GM19372 (cell line): Measurements from ENCODE around the gene CLEC11A.
A peak's percentile ranks its signal among the peaks of the same experiment; 100 is the strongest.

Source experiments
- ATAC-seq: cut with Tn5 transposase; IDR thresholded peaks from one replicate; pipeline ENCODE4 v1.9.1; 2021; ENCODE audit warnings: mild to moderate bottlenecking, low read depth, moderate library complexity; ENCODE audit not compliant: unreplicated experiment

Gene CLEC11A

GRCh38 chr19:50723069-50723468, at the start of gene CLEC11A:
TSS of gene CLEC11A (plus strand) at chr19:50723364. CDS start at chr19:50723526, 162 bp downstream.
- no peak for ATAC-seq

GRCh38 chr19:50676625-50677197, 46.5 kb upstream of the CLEC11A start:
- no peak for ATAC-seq

GRCh38 chr19:50677636-50678035, 45.5 kb upstream of the CLEC11A start:
- ATAC-seq = no peak

- no peak for ATAC-seq
Observed at GRCh38 chr19:50678323-50678722, 44.8 kb upstream of the CLEC11A start.

- ATAC-seq = peak; percentile 72
Observed at GRCh38 chr19:50679177-50680125, 43.7 kb upstream of the CLEC11A start.

GRCh38 chr19:50686310-50687032, 36.7 kb upstream of the CLEC11A start:
- ATAC-seq = no peak

- ATAC-seq = no peak
Observed at GRCh38 chr19:50688766-50689165, 34.4 kb upstream of the CLEC11A start.

- ATAC-seq = no peak
Observed at GRCh38 chr19:50690439-50690838, 32.7 kb upstream of the CLEC11A start.

GRCh38 chr19:50693064-50693975, 29.8 kb upstream of the CLEC11A start:
- no peak for ATAC-seq

GRCh38 chr19:50694815-50695145, 28.4 kb upstream of the CLEC11A start:
- ATAC-seq = no peak

GRCh38 chr19:50695251-50696093, 27.7 kb upstream of the CLEC11A start:
- no peak for ATAC-seq

- ATAC-seq = no peak
Observed at GRCh38 chr19:50696094-50696483, 27.1 kb upstream of the CLEC11A start.

GRCh38 chr19:50697414-50698124, 25.6 kb upstream of the CLEC11A start:
- ATAC-seq = no peak

GRCh38 chr19:50701367-50701985, 21.7 kb upstream of the CLEC11A start:
- no peak for ATAC-seq

GRCh38 chr19:50702158-50702870, 20.9 kb upstream of the CLEC11A start:
- no peak for ATAC-seq

GRCh38 chr19:50702871-50703829, 20.0 kb upstream of the CLEC11A start:
- ATAC-seq = no peak
